NCI-H345 (cell line): ENCODE measurements around the gene IQCK.
A peak's percentile ranks its signal among the peaks of the same experiment; 100 is the strongest.

ENCODE experiments used
- DNase-seq: peaks from one replicate; lab custom pipeline; 2025; lab: John Stamatoyannopoulos, UW

The IQCK gene

GRCh38 chr16:19837331-19837980 is 119.4 kb downstream of the IQCK start:
- DNase-seq: no peak

GRCh38 chr16:19837984-19838707 is 120.1 kb downstream of the IQCK start:
- no peak for DNase-seq

- DNase-seq: peak; percentile 57
Observed at GRCh38 chr16:19840524-19841110, 122.5 kb downstream of the IQCK start.

GRCh38 chr16:19841184-19841583 is 123.1 kb downstream of the IQCK start:
- DNase-seq: no peak

- DNase-seq: no peak
Observed at GRCh38 chr16:19842426-19843157, 124.5 kb downstream of the IQCK start.

GRCh38 chr16:19843371-19843770 is 125.3 kb downstream of the IQCK start:
- DNase-seq: no peak

- DNase-seq: no peak
Observed at GRCh38 chr16:19844945-19845641, 127.0 kb downstream of the IQCK start.

GRCh38 chr16:19846436-19846835 is 128.4 kb downstream of the IQCK start:
- no peak for DNase-seq

GRCh38 chr16:19848756-19849155 is 130.7 kb downstream of the IQCK start:
- no peak for DNase-seq

GRCh38 chr16:19850131-19850817 is 132.2 kb downstream of the IQCK start:
- no peak for DNase-seq

- no peak for DNase-seq
Observed at GRCh38 chr16:19851476-19851875, 133.4 kb downstream of the IQCK start.

GRCh38 chr16:19853132-19853741 is 135.2 kb downstream of the IQCK start:
- DNase-seq: no peak

- DNase-seq: no peak
Observed at GRCh38 chr16:19853742-19854542, 135.9 kb downstream of the IQCK start.

- no peak for DNase-seq
Observed at GRCh38 chr16:19854543-19854876, 136.4 kb downstream of the IQCK start.

GRCh38 chr16:19856120-19856519 is 138.0 kb downstream of the IQCK start:
- DNase-seq: no peak

GRCh38 chr16:19857593-19858339 is 139.7 kb downstream of the IQCK start:
- no peak for DNase-seq

GRCh38 chr16:19858340-19859018 is 140.4 kb downstream of the IQCK start:
- DNase-seq: no peak

GRCh38 chr16:19859166-19859565 is 141.1 kb downstream of the IQCK start:
- no peak for DNase-seq

- no peak for DNase-seq
Observed at GRCh38 chr16:19859603-19860002, 141.5 kb downstream of the IQCK start.
